Measurements from ENCODE around the gene SPECC1L.
A peak's percentile ranks its signal among the peaks of the same experiment; 100 is the strongest.

Gene SPECC1L

DNA sequence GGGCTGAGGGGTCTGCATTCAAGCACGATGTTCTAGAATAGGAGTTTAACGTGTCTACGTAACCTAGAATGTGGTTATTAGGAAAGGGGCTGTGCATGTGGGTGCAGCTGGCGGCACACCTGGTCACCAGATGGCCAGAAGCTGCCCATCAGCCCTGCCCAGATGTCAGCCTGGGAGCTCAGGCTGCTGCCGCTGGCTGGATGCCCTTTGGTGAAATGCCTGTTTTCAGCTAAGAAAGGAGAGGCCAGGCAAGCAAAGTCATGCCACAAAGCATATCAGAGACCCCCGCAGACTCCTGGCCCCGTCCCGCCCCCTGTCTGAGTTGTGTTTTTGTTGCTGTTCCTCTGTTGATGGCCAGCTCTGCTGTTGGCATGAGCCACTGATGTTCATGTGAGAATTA, 145.5 kb downstream of the SPECC1L start:
- DNase-seq: no peak

- no peak for DNase-seq
Measured at GRCh38 chr22:24416611-24417010, 146.0 kb downstream of the SPECC1L start.

- DNase-seq: no peak
Measured at GRCh38 chr22:24417200-24417599, 146.6 kb downstream of the SPECC1L start.

GRCh38 chr22:24417901-24418641, 147.4 kb downstream of the SPECC1L start:
- no peak for DNase-seq

DNA sequence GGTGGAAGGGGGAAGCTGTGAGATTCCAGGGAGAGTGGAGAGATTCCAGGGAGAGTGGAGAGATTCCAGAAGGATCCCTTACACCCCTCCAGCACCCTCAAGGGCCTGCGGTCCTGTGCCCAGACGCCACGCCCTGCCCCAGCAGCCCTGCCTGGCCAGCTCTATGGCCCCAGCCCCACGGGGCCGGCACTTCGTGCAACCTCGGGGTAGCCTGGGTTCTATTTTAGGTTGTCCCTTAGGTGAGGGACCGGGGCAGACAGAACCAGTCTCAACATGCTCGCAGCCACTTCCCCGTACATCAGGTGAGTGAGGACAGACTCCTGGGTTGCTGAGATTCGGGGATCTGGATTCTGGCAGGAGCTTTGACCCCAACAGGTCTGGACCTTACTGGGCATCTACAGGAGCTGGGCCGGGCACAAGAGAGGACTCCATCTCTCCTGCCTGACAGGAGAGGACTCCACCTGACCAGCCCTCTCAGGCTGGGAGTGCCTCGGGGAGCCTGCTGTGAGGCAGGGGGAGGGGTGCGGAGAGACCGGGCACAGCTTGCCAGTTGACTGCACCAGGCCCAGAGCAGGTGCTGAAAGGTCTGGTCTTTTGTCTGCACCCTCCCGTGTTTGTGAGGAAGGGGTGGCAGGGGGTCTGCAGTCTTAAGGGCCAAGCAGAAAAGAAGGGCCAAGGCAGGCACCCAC, 148.3 kb downstream of the SPECC1L start:
- DNase-seq: no peak

- DNase-seq: no peak
Measured at GRCh38 chr22:24419475-24419850, 148.8 kb downstream of the SPECC1L start.

DNA sequence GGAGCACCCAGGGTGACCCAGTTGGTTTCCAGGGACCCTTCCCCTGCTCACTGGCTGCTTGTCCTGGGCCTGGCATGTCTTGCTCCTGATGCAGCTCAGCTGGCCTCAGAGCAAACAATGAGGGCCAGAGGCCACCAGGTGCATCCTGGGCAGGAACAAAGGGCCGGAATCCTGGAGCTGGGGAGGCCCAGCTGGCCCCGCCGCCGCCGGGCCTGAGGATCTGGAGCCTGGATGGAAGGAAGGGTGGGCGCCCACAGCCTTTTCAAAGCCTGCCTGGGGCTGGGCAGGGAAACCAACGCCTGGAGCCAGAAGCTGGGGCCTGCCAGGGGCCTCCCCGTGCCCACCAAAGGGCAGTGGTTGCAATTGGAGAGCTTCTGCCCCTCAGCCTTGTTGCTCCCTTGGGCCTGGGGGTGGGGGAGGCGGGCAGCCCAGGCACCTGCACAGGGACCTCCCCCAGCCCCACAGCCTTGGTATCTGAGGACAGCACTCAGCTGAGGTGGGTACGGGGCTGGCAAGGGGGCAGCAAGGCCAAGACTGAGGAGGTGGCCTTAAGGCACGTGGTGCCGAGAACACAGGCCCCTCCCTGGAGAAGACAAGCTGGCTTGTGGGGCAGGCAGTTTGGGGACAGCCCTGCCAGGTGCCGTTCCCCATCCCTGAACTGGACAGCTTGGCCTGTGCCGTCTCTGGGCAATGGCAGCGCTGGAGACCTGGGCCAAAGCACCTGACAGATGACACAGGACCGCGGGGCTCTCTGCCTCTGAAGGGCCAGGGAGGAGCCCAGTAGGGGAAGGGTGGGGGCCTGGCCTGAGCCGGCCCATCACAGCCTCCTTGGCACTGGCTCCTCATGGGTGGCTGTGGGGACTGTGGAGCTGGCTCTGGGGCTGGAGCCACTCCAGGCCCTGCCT, 149.7 kb downstream of the SPECC1L start:
- no peak for DNase-seq

DNA sequence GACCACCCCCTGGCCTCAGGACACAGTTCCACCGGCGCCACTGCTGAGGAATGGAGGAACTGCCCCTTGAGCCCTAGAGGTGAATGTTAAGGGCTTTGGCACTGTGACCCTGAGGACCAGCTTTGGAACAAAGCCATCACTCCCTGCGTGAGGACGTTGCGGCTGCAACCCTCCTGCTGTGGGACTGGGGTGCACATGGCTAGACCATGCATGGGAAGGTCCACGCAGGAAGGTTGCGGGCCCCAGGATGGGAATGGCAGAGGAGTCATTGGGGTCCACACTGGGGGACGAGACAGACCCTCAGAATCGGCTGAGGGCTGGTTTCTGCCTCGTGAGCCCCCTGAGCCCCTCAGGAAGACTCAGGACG, 150.3 kb downstream of the SPECC1L start:
- no peak for DNase-seq

- DNase-seq: peak in 1 of 5 experiments; percentile 60
Measured at GRCh38 chr22:24421428-24421931, 150.8 kb downstream of the SPECC1L start.

DNA sequence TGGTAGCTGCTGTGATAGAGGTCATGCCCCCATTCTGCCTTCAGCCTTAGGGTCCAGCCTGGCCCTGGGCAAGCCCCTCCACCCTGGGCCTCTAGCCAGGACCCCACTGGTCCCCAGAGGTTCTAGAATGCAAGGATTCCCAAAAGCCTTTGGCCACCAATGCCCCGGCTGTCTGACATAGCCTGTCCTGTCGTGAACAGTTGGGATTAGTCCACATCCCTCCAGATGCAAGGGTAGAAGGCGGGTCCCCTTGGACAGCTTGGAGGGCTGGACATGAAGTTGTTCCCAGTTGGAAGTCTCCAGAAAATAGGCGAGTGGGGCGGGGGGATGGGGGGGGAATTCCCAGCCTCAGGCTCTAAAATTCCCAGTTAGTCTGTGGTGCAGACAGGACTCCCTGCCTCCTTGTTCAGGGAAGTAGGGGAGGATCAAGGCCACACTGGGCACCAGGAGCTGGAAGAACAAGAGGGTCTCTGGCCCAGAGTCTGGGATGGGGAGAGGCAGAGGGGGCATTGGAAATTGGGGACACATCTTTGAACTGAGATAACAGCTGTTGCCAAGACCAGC, 151.6 kb downstream of the SPECC1L start:
- no peak for DNase-seq

- peak; percentile 34 to 60 (median 46) for DNase-seq
Measured at GRCh38 chr22:24423519-24424000, 152.9 kb downstream of the SPECC1L start.

GRCh38 chr22:24424001-24424900, 153.6 kb downstream of the SPECC1L start:
- peak in 3 of 5 experiments; percentile 21 to 61 (median 34) for DNase-seq

GRCh38 chr22:24424901-24425775, 154.5 kb downstream of the SPECC1L start:
- no peak for DNase-seq

GRCh38 chr22:24426436-24426835, 155.8 kb downstream of the SPECC1L start:
- DNase-seq: peak in 1 of 5 experiments; percentile 35

- peak in 1 of 5 experiments; percentile 37 for DNase-seq
Measured at GRCh38 chr22:24426851-24427499, 156.3 kb downstream of the SPECC1L start.

DNA sequence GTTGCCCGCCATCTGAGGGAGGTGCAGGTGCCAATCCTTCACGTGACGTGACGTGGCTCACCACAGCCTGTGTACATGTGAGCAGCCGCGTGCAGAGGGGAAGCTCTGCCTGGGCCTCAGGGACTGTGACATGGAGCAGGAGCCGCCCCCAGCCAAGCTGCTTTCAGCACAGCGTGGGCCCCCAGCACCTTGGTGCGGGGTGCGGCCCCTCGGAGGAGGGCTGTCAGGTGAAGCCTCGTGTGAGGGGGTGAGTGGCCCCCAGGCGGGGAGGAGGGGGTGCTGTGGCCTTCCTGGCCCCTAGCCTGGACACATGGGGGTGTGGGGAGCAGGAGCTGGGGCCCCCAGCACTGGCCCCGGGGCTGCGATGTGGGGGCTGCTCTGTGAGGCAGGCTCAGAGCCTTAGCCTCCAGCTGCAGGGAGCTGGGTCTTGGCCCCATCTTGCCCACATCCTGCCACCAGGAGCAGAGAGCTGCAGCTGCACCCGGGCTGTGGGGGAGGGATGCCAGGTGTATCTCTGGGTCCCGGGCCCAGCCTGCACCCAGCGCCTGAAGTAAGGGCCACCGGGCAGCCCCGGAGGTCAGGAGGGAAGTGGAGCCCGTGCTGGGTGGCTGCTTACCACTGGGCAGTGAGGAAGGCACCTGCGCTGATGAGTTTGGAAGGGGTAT, 157.0 kb downstream of the SPECC1L start, which contains the start of gene ADORA2A:
Gene ADORA2A, plus strand, starts transcription at position 100 of the 665 bp plus-strand sequence. CDS start 5,806 bp downstream, outside the sequence.
- DNase-seq: peak; percentile 56 to 95 (median 84)

DNA sequence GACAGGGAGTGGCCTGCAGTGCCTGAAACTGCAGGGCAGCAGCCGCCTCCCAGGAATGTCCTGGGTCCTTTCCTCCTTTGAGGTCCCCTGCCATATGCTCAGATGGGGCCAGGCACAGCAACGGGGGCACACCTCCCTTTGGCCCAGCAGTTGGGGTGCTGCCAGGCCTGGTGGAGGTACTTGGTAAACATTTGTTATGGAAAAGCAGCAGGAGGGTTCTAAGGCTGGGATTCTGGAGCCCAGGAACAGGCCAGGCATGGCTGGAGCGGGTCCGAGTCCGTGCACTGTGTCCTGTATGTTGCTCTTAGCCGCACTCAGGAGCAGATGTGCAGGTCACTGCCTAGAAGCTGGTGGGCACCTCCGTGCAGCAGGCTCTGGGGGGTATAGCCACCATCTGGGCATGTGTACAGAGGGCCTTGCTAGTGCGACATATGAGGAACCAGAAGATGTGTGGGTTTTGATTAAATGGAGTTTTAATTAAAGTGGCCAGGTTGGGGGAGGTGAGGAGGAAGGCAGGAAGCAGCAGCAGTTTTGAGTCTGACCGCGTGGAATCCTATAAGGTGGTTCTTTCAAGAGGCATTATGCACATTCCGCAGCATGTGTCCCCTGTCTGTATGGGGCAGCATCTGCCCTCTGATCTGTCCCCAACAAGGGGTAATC, 158.2 kb downstream of the SPECC1L start:
- DNase-seq: no peak

Measured in T-helper 2 cell (primary cell).